ENCODE data around the gene VPREB3.

DNA sequence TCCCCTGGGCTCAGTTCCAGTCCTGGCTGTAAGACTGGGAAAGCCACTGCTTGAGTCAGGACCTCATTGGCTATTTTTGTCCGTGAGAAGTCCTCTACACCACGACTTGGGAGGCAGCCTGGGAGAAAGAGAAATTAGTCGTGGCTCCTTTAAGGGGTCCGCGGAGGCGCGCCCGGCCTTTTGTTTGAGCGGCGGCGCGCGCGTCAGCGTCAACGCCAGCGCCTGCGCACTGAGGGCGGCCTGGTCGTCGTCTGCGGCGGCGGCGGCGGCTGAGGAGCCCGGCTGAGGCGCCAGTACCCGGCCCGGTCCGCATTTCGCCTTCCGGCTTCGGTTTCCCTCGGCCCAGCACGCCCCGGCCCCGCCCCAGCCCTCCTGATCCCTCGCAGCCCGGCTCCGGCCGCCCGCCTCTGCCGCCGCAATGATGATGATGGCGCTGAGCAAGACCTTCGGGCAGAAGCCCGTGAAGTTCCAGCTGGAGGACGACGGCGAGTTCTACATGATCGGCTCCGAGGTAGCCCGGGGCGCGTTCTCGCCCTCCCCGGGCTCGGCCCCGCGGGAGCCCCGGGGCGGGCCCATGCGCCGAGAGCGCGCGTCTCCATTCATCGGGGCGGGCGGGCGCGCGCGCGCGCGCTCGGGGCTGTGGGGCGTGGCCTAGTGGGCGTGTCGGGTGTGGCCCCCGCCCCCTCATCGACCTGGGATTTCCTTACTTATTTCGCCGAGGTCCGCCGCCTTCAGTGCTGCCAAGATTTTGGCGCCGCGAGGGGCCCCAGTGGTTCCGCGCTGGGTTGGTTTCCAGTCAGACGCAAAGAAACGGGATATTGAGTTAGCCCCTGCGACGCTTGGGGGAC, 32.8 kb upstream of the VPREB3 start, which contains the start of gene SMARCB1:
- no peak for TF ChIP-seq CTCF (IDR thresholded peaks at IDR 0.05)
- no peak for TF ChIP-seq EZH2 (IDR thresholded peaks at IDR 0.05)
